RWPE1 (cell line): Measurements from ENCODE around the gene PSME1.

Experiments used
- CTCF ChIA-PET: fragments of 350-600 bp; sonication (Branson Sonifier 250); formaldehyde crosslinking; extraction: SDS; loops from one replicate; lab custom pipeline; 2021; lab: Yijun Ruan, JAX
- POLR2A ChIA-PET: fragments of 400-600 bp; formaldehyde crosslinking; extraction: SDS; loops from one replicate; lab custom pipeline; 2020; ENCODE audit warnings: antibody characterized with exemption; ENCODE audit not compliant: low non-redundant PET; lab: Yijun Ruan, JAX
- DNase-seq: peaks from one replicate; pipeline ENCODE4 v3.0.0; 2012; ENCODE audit warnings: low spot score
- H3K27ac ChIP-seq: fragments of 450-650 bp; 2 replicates; pipeline ENCODE4 v1.5.1; 2017
- CTCF ChIP-seq: fragments of 450-650 bp; conservative IDR thresholded peaks from 2 replicates; pipeline ENCODE4 v1.5.1; 2017; ENCODE audit warnings: low read depth, mild to moderate bottlenecking

The PSME1 gene

GRCh38 chr14:24177891-24178290, 41.9 kb downstream of the PSME1 start:
- POLR2A ChIA-PET, result no interaction called here
- no peak for TF ChIP-seq CTCF
- CTCF ChIA-PET, result interaction anchor here (1.2 kb wide), 1 partner anchor 17 kb away, joined by 3 read pairs; the partner anchor contains the start of gene IRF9

GRCh38 chr14:24178399-24179178, 42.6 kb downstream of the PSME1 start:
- no peak for DNase-seq
- POLR2A ChIA-PET, result no interaction called here
- CTCF ChIA-PET, result interaction anchor here (0.6 to 0.7 kb wide), 3 partner anchors 12 to 36 kb away, joined by 3 to 5 read pairs (median 3); partner anchors contain the start of gene IRF9
- no peak for TF ChIP-seq CTCF
- peak overlapping the region; percentile 60 for H3K27ac ChIP-seq

More at GRCh38 chr14:24177891-24178290, 41.9 kb downstream of the PSME1 start:
- peak overlapping the region; percentile 60 for H3K27ac ChIP-seq
- DNase-seq, result no peak

GRCh38 chr14:24179294-24179960, 43.4 kb downstream of the PSME1 start:
- POLR2A ChIA-PET, result no interaction called here

GRCh38 chr14:24179961-24180796, 44.2 kb downstream of the PSME1 start:
- POLR2A ChIA-PET, result no interaction called here
- peak overlapping the region; percentile 60 for H3K27ac ChIP-seq
- no peak for TF ChIP-seq CTCF
- DNase-seq, result no peak
- CTCF ChIA-PET, result interaction anchor here (0.7 to 1.0 kb wide), 3 partner anchors 9 to 919 kb away, joined by 3 to 5 read pairs (median 4); partner anchors contain the start of genes IPO4 and IRF9

More at GRCh38 chr14:24179294-24179960, 43.4 kb downstream of the PSME1 start:
- CTCF ChIA-PET, result interaction anchor here (0.6 kb wide), 2 partner anchors 12 to 18 kb away, joined by 3 to 5 read pairs; partner anchors contain the start of gene IRF9
- DNase-seq, result no peak
- H3K27ac ChIP-seq, result peak overlapping the region; percentile 60
- TF ChIP-seq CTCF, result no peak

- ChIA-PET POLR2A (no interaction called here), CTCF (interaction anchor here (0.7 to 1.1 kb wide), 3 partner anchors 20 to 124 kb away, joined by 3 to 5 read pairs (median 3); partner anchors contain the start of gene IRF9)
- no peak for DNase-seq
- H3K27ac ChIP-seq, result peak overlapping the region; percentile 9; the same call in 1 of the 2 replicates
- TF ChIP-seq CTCF, result no peak
These were observed 45.5 kb downstream of the PSME1 start for GRCh38 chr14:24181371-24182077.
